Uterus (tissue), 4 donors: ENCODE measurements around the gene NRROS. TPM values are rescaled to one million over a fixed set of nuclear protein-coding genes. Genes with fewer than 3 reads are reported as not detected.

Source experiments
- DNase-seq, 2 donors: peaks; one replicate each; pipeline ENCODE4 v3.0.0-alpha.2; 2019 to 2020
- H3K27ac ChIP-seq, 2 donors: fragments of 200-600 bp; sonication (generic); 1 replicate in 1 of 2; 2 replicates in 1 of 2; pipeline ENCODE4 v1.5.1; 2016 to 2018
- H3K27me3 ChIP-seq, 2 donors: fragments of 200-600 bp; sonication (generic); one replicate each; pipeline ENCODE4 v1.5.1; 2018 to 2019; ENCODE audit warnings: control low read depth in 1 of 2
- H3K36me3 ChIP-seq, 2 donors: fragments of 200-600 bp; sonication (generic); one replicate each; pipeline ENCODE4 v1.5.1; 2019; ENCODE audit warnings: control low read depth in 1 of 2
- H3K4me1 ChIP-seq, 2 donors: fragments of 200-600 bp; sonication (generic); one replicate each; pipeline ENCODE4 v1.5.1; 2018 to 2019; ENCODE audit warnings: control low read depth in 1 of 2
- H3K4me3 ChIP-seq, 2 donors: fragments of 200-600 bp; sonication (generic); 1 replicate in 1 of 2; 2 replicates in 1 of 2; pipeline ENCODE4 v1.5.1; 2018 to 2019; ENCODE audit warnings: mild to moderate bottlenecking in 1 of 2
- H3K9me3 ChIP-seq, 2 donors: fragments of 200-600 bp; sonication (generic); one replicate each; pipeline ENCODE4 v1.5.1; 2019; ENCODE audit warnings: control low read depth in 1 of 2
- POLR2A ChIP-seq, 2 donors: fragments of 450-650 bp; IDR thresholded peaks; one replicate each; pipeline ENCODE4 v1.6.1; 2016; ENCODE audit warnings: antibody characterized with exemption in 2 of 2, mild to moderate bottlenecking in 1 of 2, moderate library complexity in 1 of 2
- intact Hi-C: fragments of 100-400 bp; cut with DNase I; formaldehyde crosslinking; loops from one replicate; pipeline ENCODE4 v1.15.1; 2023; ENCODE audit warnings: low total_unique reads
- total RNA-seq, 4 donors: library from RNA; depleted of rRNA in 3 of 4; stranded (reverse); fragments of >200 nt in 3 of 4; gene quantifications; one replicate each; pipeline versions ENCODE4 v1.1.0 to v1.2.4, GENCODE V29; 2014 to 2023
- TF ChIP-seq, protein P1 (sequence below), 4 experiments: fragments of 200-600 bp in 2 of 4; fragments of 450-650 bp in 2 of 4; sonication (generic) in 2 of 4; IDR thresholded peaks; one replicate each; pipeline ENCODE4 v1.5.1; 2016 to 2019; ENCODE audit warnings: antibody characterized with exemption in 4 of 4, mild to moderate bottlenecking in 2 of 4, moderate library complexity in 1 of 4
- donor health status: DM: yes; HTN: yes; CAD: no.

NRROS gene
- total RNA-seq, 4 donors from 2014 or later, result 6.5 to 36.8 (median 7.6) TPM

DNA sequence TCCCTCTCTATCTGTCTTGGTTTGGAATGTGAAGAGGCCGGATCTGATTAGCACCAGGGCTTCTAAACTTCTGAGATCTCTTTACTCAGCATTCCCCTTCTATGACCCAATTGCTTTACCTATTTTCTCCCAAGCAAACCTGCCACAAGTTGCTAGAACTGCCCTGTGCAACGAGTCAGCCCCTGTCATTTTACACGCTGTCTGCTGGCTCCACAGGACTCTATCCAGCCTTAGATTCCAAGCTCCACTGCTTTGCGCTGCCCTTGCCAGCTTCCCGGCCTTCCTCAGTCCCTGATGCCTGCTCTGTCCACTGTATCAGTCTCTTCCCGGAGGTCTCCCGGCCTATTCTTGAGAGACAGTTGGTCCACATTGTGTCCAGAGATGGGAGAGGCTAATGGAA lies 60.3 kb downstream of the NRROS start:
- no peaks in the 10 kb centered on the region for H3K9me3 ChIP-seq
- TF ChIP-seq, protein P1, sequence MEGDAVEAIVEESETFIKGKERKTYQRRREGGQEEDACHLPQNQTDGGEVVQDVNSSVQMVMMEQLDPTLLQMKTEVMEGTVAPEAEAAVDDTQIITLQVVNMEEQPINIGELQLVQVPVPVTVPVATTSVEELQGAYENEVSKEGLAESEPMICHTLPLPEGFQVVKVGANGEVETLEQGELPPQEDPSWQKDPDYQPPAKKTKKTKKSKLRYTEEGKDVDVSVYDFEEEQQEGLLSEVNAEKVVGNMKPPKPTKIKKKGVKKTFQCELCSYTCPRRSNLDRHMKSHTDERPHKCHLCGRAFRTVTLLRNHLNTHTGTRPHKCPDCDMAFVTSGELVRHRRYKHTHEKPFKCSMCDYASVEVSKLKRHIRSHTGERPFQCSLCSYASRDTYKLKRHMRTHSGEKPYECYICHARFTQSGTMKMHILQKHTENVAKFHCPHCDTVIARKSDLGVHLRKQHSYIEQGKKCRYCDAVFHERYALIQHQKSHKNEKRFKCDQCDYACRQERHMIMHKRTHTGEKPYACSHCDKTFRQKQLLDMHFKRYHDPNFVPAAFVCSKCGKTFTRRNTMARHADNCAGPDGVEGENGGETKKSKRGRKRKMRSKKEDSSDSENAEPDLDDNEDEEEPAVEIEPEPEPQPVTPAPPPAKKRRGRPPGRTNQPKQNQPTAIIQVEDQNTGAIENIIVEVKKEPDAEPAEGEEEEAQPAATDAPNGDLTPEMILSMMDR (IDR thresholded peaks at IDR 0.05), result no peak
- TF ChIP-seq POLR2A (IDR thresholded peaks at IDR 0.05), result no peak
- intact Hi-C loops, result no loop called here
- H3K27ac ChIP-seq, result no peak overlapping the region
- no peak overlapping the region for H3K4me3 ChIP-seq
- H3K27me3 ChIP-seq, result no peaks in the 10 kb centered on the region
- H3K4me1 ChIP-seq, result no peaks in the 10 kb centered on the region
- no peaks in the 10 kb centered on the region for H3K36me3 ChIP-seq
- no peak for DNase-seq

DNA sequence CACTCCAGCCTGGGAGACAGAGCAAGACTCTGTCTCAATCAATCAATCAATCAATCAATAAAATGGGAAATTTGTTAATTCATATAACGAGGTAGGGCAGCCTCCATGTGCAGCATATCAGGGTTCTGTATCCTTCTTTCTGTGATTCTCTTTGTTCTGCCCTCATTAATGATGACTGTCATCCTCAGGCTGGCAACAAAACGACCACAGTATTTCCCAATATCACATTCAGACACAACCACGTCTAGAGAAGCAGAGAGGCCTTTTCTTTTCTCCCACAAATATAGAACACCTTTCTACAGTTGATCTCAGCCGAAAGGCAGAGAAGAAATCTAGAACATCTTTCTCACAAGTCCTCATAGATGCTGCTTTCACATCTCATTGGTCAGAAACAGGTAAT lies 61.3 kb downstream of the NRROS start:
- no peak for DNase-seq
- TF ChIP-seq, protein P1 (IDR thresholded peaks at IDR 0.05), result no peak
- TF ChIP-seq POLR2A (IDR thresholded peaks at IDR 0.05), result no peak
- Histone ChIP-seq H3K4me1 (no peaks in the 10 kb centered on the region), H3K27ac (no peak overlapping the region), H3K9me3 (no peaks in the 10 kb centered on the region), H3K27me3 (no peaks in the 10 kb centered on the region), H3K36me3 (no peaks in the 10 kb centered on the region), H3K4me3 (no peak overlapping the region)
- intact Hi-C loops, result no loop called here

DNA sequence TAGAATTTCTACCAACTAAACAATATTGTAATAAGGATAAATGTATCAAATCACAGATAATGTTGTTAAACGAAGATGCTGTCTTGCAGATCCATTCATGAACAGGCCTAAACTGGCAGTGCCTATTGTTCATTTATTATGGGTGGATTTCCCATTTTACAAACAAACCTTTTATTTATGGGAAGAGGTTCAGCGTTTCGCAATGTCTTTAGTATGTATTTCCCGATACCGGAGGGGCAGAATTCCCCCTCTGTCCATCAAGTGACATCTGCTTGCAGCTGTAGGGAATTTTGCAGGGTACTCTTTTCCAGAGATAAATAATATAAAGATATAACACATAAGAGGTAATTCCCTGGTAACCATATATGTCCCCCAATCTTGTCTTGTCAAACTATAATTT lies 66.8 kb downstream of the NRROS start:
- H3K4me1 ChIP-seq, result peaks cover 0 to 5% of the 10 kb centered on the region in 2 donors
- H3K27me3 ChIP-seq, result no peaks in the 10 kb centered on the region
- H3K36me3 ChIP-seq, result no peaks in the 10 kb centered on the region
- H3K9me3 ChIP-seq, result no peaks in the 10 kb centered on the region
- H3K4me3 ChIP-seq, result no peak overlapping the region
- H3K27ac ChIP-seq, result no peak overlapping the region
- no peak for DNase-seq
- TF ChIP-seq POLR2A (IDR thresholded peaks at IDR 0.05), result no peak
- TF ChIP-seq, protein P1 (IDR thresholded peaks at IDR 0.05), result no peak
- intact Hi-C loops, result no loop called here

DNA sequence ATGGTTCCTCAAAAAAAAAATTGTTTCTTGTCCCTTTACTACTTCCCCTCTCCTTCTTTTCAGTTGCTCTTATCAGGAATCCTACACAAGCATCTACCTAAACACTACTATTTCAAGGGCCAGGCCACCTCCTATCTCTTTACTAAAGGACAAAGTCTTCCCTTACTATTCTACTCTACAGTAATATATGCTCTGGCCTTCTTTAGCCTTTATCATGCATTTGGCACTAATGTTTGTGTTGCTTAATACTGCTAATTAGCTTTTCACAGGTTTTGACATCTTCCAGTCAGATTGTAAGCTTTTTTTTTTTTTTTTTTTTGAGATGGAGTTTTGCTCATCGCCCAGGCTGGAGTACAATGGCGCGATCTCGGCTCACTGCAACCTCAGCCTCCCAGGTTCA lies 67.2 kb downstream of the NRROS start:
- intact Hi-C loops, result no loop called here
- H3K27ac ChIP-seq, result no peak overlapping the region

DNA sequence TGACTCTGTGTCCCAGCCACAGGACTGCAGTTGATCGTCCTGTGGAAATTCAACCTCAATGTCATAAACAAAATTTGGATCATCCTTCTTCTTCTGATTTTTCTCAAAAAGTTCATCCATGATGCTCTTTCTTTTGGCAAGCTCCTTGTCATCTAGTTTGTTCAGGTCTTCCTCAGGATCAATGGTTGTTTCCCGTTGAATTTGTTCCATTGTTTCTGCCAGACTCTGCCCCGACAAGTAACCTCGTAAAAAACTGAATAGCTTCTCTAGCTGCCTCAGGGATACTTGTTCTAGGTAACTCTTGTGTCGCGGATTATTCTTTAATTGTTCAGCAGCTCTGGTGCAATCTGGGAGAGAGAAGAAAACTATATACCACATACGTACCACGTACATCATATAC lies 68.1 kb downstream of the NRROS start:
- Histone ChIP-seq H3K27ac (no peak overlapping the region), H3K4me1 (peaks cover 0 to 6% of the 10 kb centered on the region in 2 donors), H3K36me3 (no peaks in the 10 kb centered on the region), H3K9me3 (no peaks in the 10 kb centered on the region), H3K4me3 (no peak overlapping the region), H3K27me3 (no peaks in the 10 kb centered on the region)
- no peak for DNase-seq
- intact Hi-C loops, result no loop called here
- TF ChIP-seq, protein P1 (IDR thresholded peaks at IDR 0.05), result no peak
- TF ChIP-seq POLR2A (IDR thresholded peaks at IDR 0.05), result no peak

More for the DNA sequence above, 67.2 kb downstream of the NRROS start:
- DNase-seq, result no peak
- TF ChIP-seq, protein P1 (IDR thresholded peaks at IDR 0.05), result no peak
- no peaks in the 10 kb centered on the region for H3K9me3 ChIP-seq
- no peaks in the 10 kb centered on the region for H3K36me3 ChIP-seq
- H3K4me3 ChIP-seq, result no peak overlapping the region
- H3K27me3 ChIP-seq, result no peaks in the 10 kb centered on the region
- H3K4me1 ChIP-seq, result peaks cover 0 to 6% of the 10 kb centered on the region in 2 donors
